Neural cell (in vitro differentiated cells): ENCODE results near the gene UBA3. TPM values are rescaled to one million over a fixed set of nuclear protein-coding genes. Genes with fewer than 3 reads are reported as not detected.

Source experiments
- H2AFZ ChIP-seq: fragments of 200-600, 300-800 bp; sonication (generic), shearing (Covaris generic); 2 replicates; pipeline ENCODE4 v1.6.0; 2014; ENCODE audit warnings: low read depth, mild to moderate bottlenecking, antibody characterized with exemption, low read length, moderate library complexity
- H3F3A ChIP-seq: fragments of 200-600 bp; shearing (Covaris generic); 2 replicates; pipeline ENCODE4 v1.6.1; 2016; ENCODE audit warnings: mild to moderate bottlenecking, moderate library complexity, mixed read lengths, antibody characterized with exemption, low read length; ENCODE audit not compliant: insufficient read depth, poor library complexity, severe bottlenecking
- H3K27ac ChIP-seq: fragments of 200-600, 300-800 bp; sonication (generic), shearing (Covaris generic); 2 replicates; pipeline ENCODE4 v1.5.1; 2014; ENCODE audit warnings: mild to moderate bottlenecking, low read length, moderate library complexity
- H3K27me3 ChIP-seq: fragments of 300-800, 200-600 bp; sonication (generic), shearing (Covaris generic); 2 replicates; pipeline ENCODE4 v1.6.0; 2014; ENCODE audit warnings: mild to moderate bottlenecking, low read depth, low read length, moderate library complexity; ENCODE audit not compliant: insufficient read depth
- H3K36me3 ChIP-seq: fragments of 300-800, 200-600 bp; sonication (generic), shearing (Covaris generic); 2 replicates; pipeline ENCODE4 v1.5.1; 2014; ENCODE audit warnings: mild to moderate bottlenecking, antibody characterized with exemption, low read length, moderate library complexity; ENCODE audit not compliant: insufficient read depth
- H3K4me2 ChIP-seq: fragments of 300-800, 200-600 bp; sonication (generic), shearing (Covaris generic); 2 replicates; pipeline ENCODE4 v1.6.0; 2014; ENCODE audit warnings: mild to moderate bottlenecking, low read length
- H3K4me3 ChIP-seq: fragments of 300-800, 200-600 bp; sonication (generic), shearing (Covaris generic); 2 replicates; pipeline ENCODE4 v1.5.1; 2014; ENCODE audit warnings: mild to moderate bottlenecking, low read length, moderate library complexity
- H3K79me2 ChIP-seq: fragments of 200-600 bp; shearing (Covaris generic); replicated peaks from 2 replicates; pipeline ENCODE4 v1.6.0; 2014; ENCODE audit warnings: mild to moderate bottlenecking, low read length, moderate library complexity; ENCODE audit not compliant: insufficient read depth
- H3K9ac ChIP-seq: fragments of 300-800, 200-600 bp; sonication (generic), shearing (Covaris generic); 2 replicates; pipeline ENCODE4 v1.6.1; 2016; ENCODE audit warnings: mild to moderate bottlenecking, low read length, mixed read lengths
- H3K9me2 ChIP-seq: fragments of 200-600 bp; shearing (Covaris generic); 2 replicates; pipeline ENCODE4 v1.6.1; 2016; ENCODE audit warnings: mild to moderate bottlenecking, low read length, mixed read lengths; ENCODE audit not compliant: insufficient read depth
- H3K9me3 ChIP-seq: fragments of 200-600, 300-800 bp; sonication (generic), shearing (Covaris generic); 2 replicates; pipeline ENCODE4 v1.6.1; 2016; ENCODE audit warnings: mild to moderate bottlenecking, mixed run types, low read length, moderate library complexity, mixed read lengths
- H4K20me1 ChIP-seq: fragments of 200-600 bp; shearing (Covaris generic); 2 replicates; pipeline ENCODE4 v1.6.1; 2016; ENCODE audit warnings: mild to moderate bottlenecking, mixed run types; ENCODE audit not compliant: insufficient read depth
- CTCF ChIP-seq: fragments of 450-650 bp; IDR thresholded peaks from 2 replicates; pipeline ENCODE4 v1.5.1; 2014; ENCODE audit warnings: antibody characterized with exemption, mild to moderate bottlenecking, moderate library complexity; ENCODE audit not compliant: poor library complexity, severe bottlenecking
- EP300 ChIP-seq: fragments of 450-650 bp; conservative IDR thresholded peaks from 2 replicates; pipeline ENCODE4 v1.6.1; 2014; ENCODE audit warnings: antibody characterized with exemption, mild to moderate bottlenecking, moderate library complexity; ENCODE audit not compliant: poor library complexity, severe bottlenecking
- EZH2 ChIP-seq: fragments of 200-600, 300-800 bp; shearing (Covaris generic), sonication (generic); IDR thresholded peaks from 2 replicates; pipeline ENCODE4 v1.6.1; 2014; ENCODE audit warnings: antibody characterized with exemption, low read length, borderline replicate concordance, mild to moderate bottlenecking; ENCODE audit not compliant: insufficient read depth, poor library complexity, severe bottlenecking
- MXI1 ChIP-seq: fragments of 450-650 bp; conservative IDR thresholded peaks from 2 replicates; pipeline ENCODE4 v1.6.1; 2014; ENCODE audit warnings: antibody characterized with exemption, mild to moderate bottlenecking; ENCODE audit not compliant: poor library complexity, severe bottlenecking
- POLR2AphosphoS5 ChIP-seq: IDR thresholded peaks from 2 replicates; pipeline ENCODE4 v1.6.1; 2012
- RAD21 ChIP-seq: fragments of 450-650 bp; conservative IDR thresholded peaks from 2 replicates; pipeline ENCODE4 v1.6.1; 2014; ENCODE audit warnings: antibody characterized with exemption, mild to moderate bottlenecking, moderate library complexity
- REST ChIP-seq: IDR thresholded peaks from 2 replicates; pipeline ENCODE4 v1.6.1; 2012; ENCODE audit warnings: borderline replicate concordance
- SMC3 ChIP-seq: fragments of 450-650 bp; conservative IDR thresholded peaks from 2 replicates; pipeline ENCODE4 v1.6.1; 2014; ENCODE audit warnings: antibody characterized with exemption, mild to moderate bottlenecking, moderate library complexity; ENCODE audit not compliant: poor library complexity
- TAF1 ChIP-seq: IDR thresholded peaks from 2 replicates; pipeline ENCODE4 v1.6.1; 2012; ENCODE audit warnings: low read depth
- polyA plus RNA-seq: library from polyadenylated mRNA; depleted of rRNA; stranded (reverse); fragments of >200 nt; gene quantifications from 2 replicates; pipeline ENCODE4 v1.2.3, GENCODE V29; 2014

Gene UBA3
- polyA plus RNA-seq, 1 donor from 2014 or later, result 168 TPM

GRCh38 chr3:69103123-69103522 is 23.0 kb upstream of the UBA3 start:
- no peak for TF ChIP-seq EZH2
- no peak for TF ChIP-seq POLR2AphosphoS5
- TF ChIP-seq CTCF, result no peak
- no peak for TF ChIP-seq REST
- TF ChIP-seq SMC3, result no peak
- TF ChIP-seq EP300, result no peak
- no peak for TF ChIP-seq RAD21
- no peak for TF ChIP-seq TAF1
- TF ChIP-seq MXI1, result no peak
- Histone ChIP-seq H3K9me3 (no peaks in the 10 kb centered on the region), H3K27ac (no peak overlapping the region)

DNA sequence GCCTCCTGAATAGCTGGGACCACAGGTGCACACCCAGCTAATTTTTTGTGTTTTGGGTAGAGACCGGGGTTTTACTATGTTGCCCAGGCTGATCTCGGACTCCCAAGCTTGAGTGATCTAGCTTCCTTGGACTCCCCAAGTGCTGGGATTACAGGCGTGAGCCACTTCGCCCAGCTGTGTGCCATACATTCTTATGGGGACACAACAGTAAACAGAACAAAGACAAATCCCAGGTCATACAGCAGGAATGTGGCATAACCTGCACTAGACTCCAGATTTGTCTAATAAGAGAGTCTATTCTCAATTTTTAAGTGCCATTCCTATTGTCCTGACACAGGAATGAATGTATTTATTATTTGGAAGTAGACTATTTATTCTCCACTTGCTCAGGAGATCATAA is 22.2 kb upstream of the UBA3 start:
- H3K9me3 ChIP-seq, result no peaks in the 10 kb centered on the region
- H3F3A ChIP-seq, result no peaks in the 10 kb centered on the region
- H3K27ac ChIP-seq, result no peak overlapping the region
- TF ChIP-seq EZH2 (no peak), CTCF (no peak), EP300 (no peak), SMC3 (no peak), RAD21 (no peak), REST (no peak), MXI1 (no peak), POLR2AphosphoS5 (no peak), TAF1 (no peak)
- H3K36me3 ChIP-seq, result peaks cover 19% of the 10 kb centered on the region
- H2AFZ ChIP-seq, result no peak overlapping the region
- no peak overlapping the region for H3K4me2 ChIP-seq
- no peaks in the 10 kb centered on the region for H3K27me3 ChIP-seq
- no peak overlapping the region for H3K9ac ChIP-seq
- H3K9me2 ChIP-seq, result no peaks in the 10 kb centered on the region
- H3K4me3 ChIP-seq, result no peak overlapping the region
- H4K20me1 ChIP-seq, result no peaks in the 10 kb centered on the region
- H3K79me2 ChIP-seq, result no peaks in the 10 kb centered on the region

More at GRCh38 chr3:69103123-69103522, 23.0 kb upstream of the UBA3 start:
- H3K9me2 ChIP-seq, result no peaks in the 10 kb centered on the region
- no peaks in the 10 kb centered on the region for H3K27me3 ChIP-seq
- H2AFZ ChIP-seq, result no peak overlapping the region
- no peaks in the 10 kb centered on the region for H3K79me2 ChIP-seq
- H3K36me3 ChIP-seq, result peaks cover 19% of the 10 kb centered on the region
- H3K4me3 ChIP-seq, result no peak overlapping the region
- H4K20me1 ChIP-seq, result no peaks in the 10 kb centered on the region
- no peak overlapping the region for H3K4me2 ChIP-seq
- no peaks in the 10 kb centered on the region for H3F3A ChIP-seq
- no peak overlapping the region for H3K9ac ChIP-seq
